ENCODE results near the gene AP4M1.

DNA sequence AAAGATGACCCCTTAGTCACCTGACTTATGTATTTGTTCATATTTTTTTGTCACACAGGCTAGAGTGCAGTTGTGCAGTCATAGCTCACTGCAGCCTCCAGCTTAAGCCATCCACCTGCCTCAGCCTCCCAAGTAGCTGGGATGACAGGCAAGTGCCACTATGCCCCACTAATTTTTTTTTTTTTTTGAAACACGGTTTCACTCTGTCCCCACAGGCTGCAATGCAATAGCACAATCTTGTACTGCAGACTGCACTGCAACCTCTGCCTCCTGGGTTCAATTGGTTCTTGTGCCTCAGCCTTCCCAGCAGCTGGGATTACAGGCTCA is 27.2 kb downstream of the AP4M1 start:
- TF ChIP-seq, protein P1, sequence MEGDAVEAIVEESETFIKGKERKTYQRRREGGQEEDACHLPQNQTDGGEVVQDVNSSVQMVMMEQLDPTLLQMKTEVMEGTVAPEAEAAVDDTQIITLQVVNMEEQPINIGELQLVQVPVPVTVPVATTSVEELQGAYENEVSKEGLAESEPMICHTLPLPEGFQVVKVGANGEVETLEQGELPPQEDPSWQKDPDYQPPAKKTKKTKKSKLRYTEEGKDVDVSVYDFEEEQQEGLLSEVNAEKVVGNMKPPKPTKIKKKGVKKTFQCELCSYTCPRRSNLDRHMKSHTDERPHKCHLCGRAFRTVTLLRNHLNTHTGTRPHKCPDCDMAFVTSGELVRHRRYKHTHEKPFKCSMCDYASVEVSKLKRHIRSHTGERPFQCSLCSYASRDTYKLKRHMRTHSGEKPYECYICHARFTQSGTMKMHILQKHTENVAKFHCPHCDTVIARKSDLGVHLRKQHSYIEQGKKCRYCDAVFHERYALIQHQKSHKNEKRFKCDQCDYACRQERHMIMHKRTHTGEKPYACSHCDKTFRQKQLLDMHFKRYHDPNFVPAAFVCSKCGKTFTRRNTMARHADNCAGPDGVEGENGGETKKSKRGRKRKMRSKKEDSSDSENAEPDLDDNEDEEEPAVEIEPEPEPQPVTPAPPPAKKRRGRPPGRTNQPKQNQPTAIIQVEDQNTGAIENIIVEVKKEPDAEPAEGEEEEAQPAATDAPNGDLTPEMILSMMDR (IDR thresholded peaks at IDR 0.05), result no peak
- no peak for TF ChIP-seq ZFX (IDR thresholded peaks at IDR 0.05; ENCODE audit: borderline replicate concordance)
